ENCODE data around the gene IFT74. TPM values are rescaled to one million over a fixed set of nuclear protein-coding genes. Genes with fewer than 3 reads are reported as not detected.
A peak's percentile ranks its signal among the peaks of the same experiment; 100 is the strongest.

IFT74 gene
- total RNA-seq, 2 donors from 2014 or later = 4.7 to 8.9 TPM

DNA sequence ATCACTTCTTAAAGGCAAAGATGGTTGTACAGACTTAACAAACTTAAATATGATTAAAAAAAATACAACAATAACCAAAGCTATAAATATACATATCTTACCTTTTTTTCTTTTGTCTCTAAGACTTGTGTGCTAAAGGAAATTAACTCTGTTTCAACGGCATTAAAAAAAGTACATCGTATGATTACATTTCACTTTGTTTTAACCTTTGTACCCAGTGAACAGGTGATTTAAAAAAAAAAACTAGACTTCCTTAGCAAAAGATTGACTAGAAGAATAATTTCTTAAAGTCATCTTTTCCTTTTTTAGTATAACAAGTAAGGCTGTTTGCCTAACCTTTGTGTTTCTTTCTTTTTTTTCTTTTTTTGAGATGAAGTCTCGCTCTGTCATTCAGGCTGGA, 49.3 kb downstream of the IFT74 start, which contains the start of gene LRRC19:
LRRC19 (minus strand) TSS at position 182 of the 400 bp plus-strand sequence. CDS start 5,978 bp downstream, outside the sequence.
- H3K9me3 ChIP-seq (ENCODE audit: control insufficient read depth, low read length, poor library complexity, severe bottlenecking) = no peaks in the 10 kb centered on the region
- DNase-seq = no peak
- H3K4me3 Mint-ChIP-seq = no peak within 1 kb of the TSS
- no peak within 1 kb of the TSS for H3K27ac Mint-ChIP-seq
- H3K36me3 Mint-ChIP-seq (ENCODE audit: low read depth) = peaks cover 3% of the 10 kb centered on the region
- no peaks in the 10 kb centered on the region for H3K27me3 Mint-ChIP-seq
- H3K4me1 Mint-ChIP-seq = no peaks in the 10 kb centered on the region
- no peak for ATAC-seq

DNA sequence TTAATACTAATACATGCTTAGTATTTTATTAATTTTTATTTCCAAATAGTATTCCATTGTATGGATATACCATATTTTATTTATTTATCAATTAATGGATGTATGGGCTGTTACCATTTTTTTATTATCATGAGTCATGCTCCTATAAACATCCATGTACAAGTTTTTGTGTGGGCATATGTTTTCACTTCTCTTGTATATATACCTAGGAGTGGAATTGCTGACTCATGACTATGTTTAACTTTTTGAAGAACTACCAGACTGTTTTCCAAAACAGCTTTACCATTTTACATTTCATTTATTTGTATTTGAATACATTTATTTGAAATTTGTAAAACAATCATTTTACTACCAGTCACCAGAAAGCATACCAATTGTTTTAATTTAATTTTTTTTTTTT, 63.4 kb downstream of the IFT74 start:
- H3K27me3 Mint-ChIP-seq = no peaks in the 10 kb centered on the region
- H3K9me3 ChIP-seq (ENCODE audit: control insufficient read depth, low read length, poor library complexity, severe bottlenecking) = no peaks in the 10 kb centered on the region
- H3K36me3 Mint-ChIP-seq (ENCODE audit: low read depth) = peaks cover 8% of the 10 kb centered on the region
- H3K4me3 Mint-ChIP-seq = no peak overlapping the region
- no peak for DNase-seq
- no peak overlapping the region for H3K27ac Mint-ChIP-seq
- no peak for ATAC-seq
- H3K4me1 Mint-ChIP-seq = no peaks in the 10 kb centered on the region

GRCh38 chr9:27022920-27023319, 66.7 kb downstream of the IFT74 start:
- ATAC-seq = no peak
- no peaks in the 10 kb centered on the region for H3K9me3 ChIP-seq (ENCODE audit: control insufficient read depth, low read length, poor library complexity, severe bottlenecking)
- DNase-seq = no peak
- Mint-ChIP-seq H3K4me1 (no peaks in the 10 kb centered on the region), H3K36me3 (ENCODE audit: low read depth) (peaks cover 8% of the 10 kb centered on the region), H3K4me3 (no peak overlapping the region), H3K27me3 (no peaks in the 10 kb centered on the region), H3K27ac (no peak overlapping the region)

DNA sequence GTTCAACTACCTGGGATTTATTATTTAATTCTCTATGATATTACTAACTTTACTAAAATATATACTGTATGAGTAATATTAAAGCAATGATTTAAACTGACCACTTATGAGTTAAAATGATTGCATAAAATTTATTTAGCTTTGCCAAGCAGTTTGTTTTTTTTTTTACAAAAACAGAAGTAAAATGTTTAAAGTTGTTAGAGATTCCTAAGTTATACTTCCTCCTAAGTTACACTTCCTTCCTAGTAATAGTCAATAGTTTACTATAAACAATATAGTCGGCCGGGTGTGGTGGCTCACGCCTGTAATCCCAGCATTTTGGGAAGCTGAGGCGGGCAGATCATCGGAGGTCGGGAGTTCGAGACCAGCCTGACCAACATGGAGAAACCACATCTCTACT, 73.0 kb downstream of the IFT74 start:
- H3K36me3 Mint-ChIP-seq (ENCODE audit: low read depth) = no peaks in the 10 kb centered on the region

GRCh38 chr9:27033815-27034403, 77.7 kb downstream of the IFT74 start:
- Mint-ChIP-seq H3K27ac (no peak overlapping the region), H3K4me3 (no peak overlapping the region), H3K4me1 (no peaks in the 10 kb centered on the region), H3K36me3 (ENCODE audit: low read depth) (peaks cover 4% of the 10 kb centered on the region), H3K27me3 (no peaks in the 10 kb centered on the region)
- H3K9me3 ChIP-seq (ENCODE audit: control insufficient read depth, low read length, poor library complexity, severe bottlenecking) = no peaks in the 10 kb centered on the region
- peak; percentile 48 for ATAC-seq
- peak in 1 of 3 donors; percentile 21 for DNase-seq

More for the DNA sequence above, 73.0 kb downstream of the IFT74 start:
- no peak overlapping the region for H3K4me3 Mint-ChIP-seq
- no peak for DNase-seq
- no peak for ATAC-seq
- no peaks in the 10 kb centered on the region for H3K4me1 Mint-ChIP-seq
- no peak overlapping the region for H3K27ac Mint-ChIP-seq
- no peaks in the 10 kb centered on the region for H3K27me3 Mint-ChIP-seq
- H3K9me3 ChIP-seq (ENCODE audit: control insufficient read depth, low read length, poor library complexity, severe bottlenecking) = no peaks in the 10 kb centered on the region

DNA sequence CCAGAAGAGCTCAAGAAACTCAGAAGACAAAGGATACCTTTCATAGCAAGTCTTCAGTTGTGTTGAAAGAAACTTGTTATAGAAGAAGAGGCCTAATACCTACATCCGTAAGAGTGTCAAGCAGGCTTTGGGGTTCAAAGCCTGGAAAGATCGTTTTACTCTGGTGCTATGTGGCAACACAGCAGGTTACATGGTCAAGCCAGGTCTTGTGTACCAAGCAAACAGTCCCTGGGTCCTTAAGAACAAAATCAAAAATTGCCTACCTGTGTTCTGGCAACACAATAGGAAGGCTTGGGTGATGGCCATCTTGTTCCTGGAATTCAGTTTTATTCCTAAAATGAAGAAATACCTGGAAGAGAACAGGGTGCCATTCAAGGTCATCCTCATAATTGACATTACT, 81.3 kb downstream of the IFT74 start:
- no peak for DNase-seq
- H3K27me3 Mint-ChIP-seq = no peaks in the 10 kb centered on the region
- no peaks in the 10 kb centered on the region for H3K9me3 ChIP-seq (ENCODE audit: control insufficient read depth, low read length, poor library complexity, severe bottlenecking)
- H3K4me3 Mint-ChIP-seq = no peak overlapping the region
- H3K4me1 Mint-ChIP-seq = peaks cover 4% of the 10 kb centered on the region
- no peak overlapping the region for H3K27ac Mint-ChIP-seq
- peaks cover 4% of the 10 kb centered on the region for H3K36me3 Mint-ChIP-seq (ENCODE audit: low read depth)
- ATAC-seq = no peak

DNA sequence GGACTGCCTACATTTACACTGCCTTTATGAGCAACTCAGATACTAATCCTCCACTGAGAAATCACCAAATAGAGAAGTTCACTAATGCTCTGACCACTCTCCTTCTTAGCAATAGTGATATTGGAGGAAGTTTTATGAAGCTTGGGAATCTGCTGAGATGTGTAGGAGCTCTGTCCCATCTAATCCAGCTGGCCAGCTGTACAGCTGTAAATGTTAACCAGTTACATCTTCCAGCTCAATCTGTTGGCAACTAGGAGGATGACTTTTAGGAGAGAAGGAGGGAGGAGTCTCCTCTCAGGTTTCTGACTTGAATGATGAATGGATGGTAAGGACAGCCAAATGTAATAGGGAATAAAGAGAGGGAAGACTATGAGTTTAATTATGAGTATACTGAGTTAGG, 85.5 kb downstream of the IFT74 start:
- DNase-seq (no peak), ATAC-seq (no peak)
- no peaks in the 10 kb centered on the region for H3K9me3 ChIP-seq (ENCODE audit: control insufficient read depth, low read length, poor library complexity, severe bottlenecking)
- no peak overlapping the region for H3K27ac Mint-ChIP-seq
- H3K36me3 Mint-ChIP-seq (ENCODE audit: low read depth) = peaks cover 2% of the 10 kb centered on the region
- H3K27me3 Mint-ChIP-seq = no peaks in the 10 kb centered on the region
- peaks cover 4% of the 10 kb centered on the region for H3K4me1 Mint-ChIP-seq
- no peak overlapping the region for H3K4me3 Mint-ChIP-seq

- Mint-ChIP-seq H3K4me3 (no peak overlapping the region), H3K27me3 (no peaks in the 10 kb centered on the region), H3K4me1 (peaks cover 4% of the 10 kb centered on the region), H3K36me3 (ENCODE audit: low read depth) (peaks cover 2% of the 10 kb centered on the region), H3K27ac (no peak overlapping the region)
- DNase-seq = no peak
- H3K9me3 ChIP-seq (ENCODE audit: control insufficient read depth, low read length, poor library complexity, severe bottlenecking) = no peaks in the 10 kb centered on the region
- ATAC-seq = no peak
These were observed 86.3 kb downstream of the IFT74 start for GRCh38 chr9:27042476-27042875.

DNA sequence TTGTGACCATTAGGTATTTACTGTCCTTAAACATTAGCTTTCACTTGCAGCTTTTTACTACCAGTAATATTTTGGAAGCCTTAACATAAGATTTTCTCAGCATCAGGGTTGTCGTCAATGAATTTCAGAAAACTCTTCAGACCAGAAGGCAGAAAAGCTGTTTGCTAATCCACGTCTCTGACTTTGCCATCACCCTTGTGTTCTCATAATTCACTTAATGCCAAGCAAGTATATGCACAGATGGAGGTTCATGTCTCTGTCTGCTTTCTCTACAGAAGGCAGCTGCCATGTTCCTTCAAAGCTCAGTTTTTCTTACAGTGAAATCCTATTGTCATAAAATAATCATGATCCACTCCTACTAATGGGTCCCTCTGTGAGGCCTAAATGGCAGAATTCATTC, 87.0 kb downstream of the IFT74 start:
- no peaks in the 10 kb centered on the region for H3K27me3 Mint-ChIP-seq
- H3K9me3 ChIP-seq (ENCODE audit: control insufficient read depth, low read length, poor library complexity, severe bottlenecking) = no peaks in the 10 kb centered on the region
- DNase-seq (no peak), ATAC-seq (no peak)
- H3K4me1 Mint-ChIP-seq = peaks cover 4% of the 10 kb centered on the region
- H3K27ac Mint-ChIP-seq = no peak overlapping the region
- H3K4me3 Mint-ChIP-seq = no peak overlapping the region
- peaks cover 2% of the 10 kb centered on the region for H3K36me3 Mint-ChIP-seq (ENCODE audit: low read depth)

- no peak overlapping the region for H3K4me3 Mint-ChIP-seq
- ATAC-seq = no peak
- H3K9me3 ChIP-seq (ENCODE audit: control insufficient read depth, low read length, poor library complexity, severe bottlenecking) = no peaks in the 10 kb centered on the region
- H3K4me1 Mint-ChIP-seq = peaks cover 2% of the 10 kb centered on the region
- no peaks in the 10 kb centered on the region for H3K27me3 Mint-ChIP-seq
- peaks cover 10% of the 10 kb centered on the region for H3K36me3 Mint-ChIP-seq (ENCODE audit: low read depth)
- no peak for DNase-seq
- H3K27ac Mint-ChIP-seq = no peak overlapping the region
These were observed 90.9 kb downstream of the IFT74 start for GRCh38 chr9:27047136-27047535.

DNA sequence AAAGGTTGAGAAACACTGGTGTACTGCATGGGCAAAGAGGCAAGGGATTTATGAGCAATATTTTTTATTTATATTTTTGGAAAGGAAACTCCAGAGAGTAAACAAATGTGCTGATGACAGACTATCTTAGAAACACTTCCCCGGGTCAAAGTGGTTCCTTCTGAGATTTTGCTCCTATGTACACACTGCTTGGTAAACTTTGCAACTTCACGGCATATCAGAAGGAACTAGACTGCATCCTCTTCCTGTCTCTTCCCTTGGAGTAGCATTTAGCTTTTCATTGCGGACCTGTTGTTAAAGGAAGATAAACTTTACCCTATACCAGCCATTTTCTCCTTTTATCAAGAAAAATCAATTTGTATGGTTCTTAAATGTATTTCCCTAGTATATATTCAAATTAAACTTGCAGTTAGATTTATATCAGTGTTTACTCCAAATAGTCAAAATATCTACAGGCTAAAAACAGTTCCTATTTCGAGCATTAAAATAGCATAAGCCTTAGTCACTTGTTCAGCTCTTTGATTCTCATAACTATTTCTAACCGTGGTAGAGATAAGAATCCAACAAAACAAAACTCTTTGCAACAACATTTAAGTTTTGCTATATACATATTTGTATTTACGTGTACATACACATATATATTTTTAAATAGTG, 97.3 kb downstream of the IFT74 start:
- ATAC-seq = no peak
- Mint-ChIP-seq H3K4me1 (no peaks in the 10 kb centered on the region), H3K27ac (no peak overlapping the region), H3K27me3 (no peaks in the 10 kb centered on the region), H3K4me3 (no peak overlapping the region), H3K36me3 (ENCODE audit: low read depth) (peaks cover 10% of the 10 kb centered on the region)
- no peak for DNase-seq
- no peaks in the 10 kb centered on the region for H3K9me3 ChIP-seq (ENCODE audit: control insufficient read depth, low read length, poor library complexity, severe bottlenecking)

DNA sequence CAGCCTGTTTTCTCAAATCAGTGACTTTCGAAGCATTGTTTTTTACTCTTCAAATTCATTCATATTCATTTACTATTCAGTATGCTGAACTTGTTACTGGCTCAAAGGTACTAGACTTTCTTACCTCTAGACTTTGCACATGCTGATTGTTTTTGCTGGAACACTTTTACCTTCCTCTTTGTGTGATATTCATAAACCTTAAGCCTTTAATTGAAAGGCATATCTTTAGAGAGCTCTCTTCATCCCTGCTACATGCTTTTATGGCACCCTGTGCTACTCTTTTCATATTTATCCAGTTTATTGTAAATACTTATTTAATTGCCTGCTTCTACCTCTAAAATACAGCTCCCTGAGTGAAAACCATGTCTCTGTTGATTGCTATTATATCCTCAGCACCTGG, 97.9 kb downstream of the IFT74 start:
- peaks cover 8% of the 10 kb centered on the region for H3K36me3 Mint-ChIP-seq (ENCODE audit: low read depth)
- no peaks in the 10 kb centered on the region for H3K9me3 ChIP-seq (ENCODE audit: control insufficient read depth, low read length, poor library complexity, severe bottlenecking)
- DNase-seq (no peak), ATAC-seq (no peak)
- no peaks in the 10 kb centered on the region for H3K4me1 Mint-ChIP-seq
- H3K27me3 Mint-ChIP-seq = no peaks in the 10 kb centered on the region
- H3K27ac Mint-ChIP-seq = no peak overlapping the region
- no peak overlapping the region for H3K4me3 Mint-ChIP-seq

DNA sequence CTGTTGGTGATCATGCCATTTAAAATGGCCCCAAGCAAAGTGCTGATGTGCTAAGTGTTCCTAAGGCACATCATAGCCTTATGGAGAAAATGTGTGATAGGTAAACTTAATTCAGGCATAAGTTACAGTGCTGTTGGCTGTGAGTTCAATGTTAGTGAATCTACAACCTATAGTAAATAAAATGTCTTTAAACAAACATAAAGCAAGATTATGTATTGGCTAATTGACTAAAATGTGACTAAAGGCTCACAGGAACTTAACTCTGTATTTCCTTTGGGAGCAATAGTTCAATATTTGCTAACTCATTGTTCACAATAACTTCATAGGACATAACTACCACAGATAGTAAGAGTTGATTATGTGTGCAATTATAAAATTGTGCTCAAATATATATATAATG, 98.6 kb downstream of the IFT74 start:
- Mint-ChIP-seq H3K4me1 (no peaks in the 10 kb centered on the region), H3K27me3 (no peaks in the 10 kb centered on the region), H3K36me3 (ENCODE audit: low read depth) (peaks cover 8% of the 10 kb centered on the region), H3K27ac (no peak overlapping the region), H3K4me3 (no peak overlapping the region)
- ATAC-seq (no peak), DNase-seq (no peak)
- no peaks in the 10 kb centered on the region for H3K9me3 ChIP-seq (ENCODE audit: control insufficient read depth, low read length, poor library complexity, severe bottlenecking)

DNA sequence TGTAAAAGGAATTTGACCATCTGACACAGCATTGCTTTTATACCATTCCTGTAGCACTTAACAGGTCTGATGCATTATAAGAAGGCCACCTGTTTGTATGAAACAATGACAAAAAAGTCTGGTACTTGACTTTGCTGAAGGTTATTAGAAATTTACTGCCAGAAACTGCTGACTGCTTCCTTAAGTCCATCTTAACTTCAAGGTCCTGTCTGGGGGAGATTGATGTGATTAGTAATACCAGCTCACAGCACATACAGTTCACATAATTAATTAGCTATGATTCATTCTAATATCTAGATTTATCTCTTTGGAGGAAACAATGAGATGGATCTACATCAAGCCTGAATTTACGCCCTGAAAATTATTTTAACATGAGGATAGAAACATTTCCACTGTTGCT, 103.2 kb downstream of the IFT74 start:
- H3K4me1 Mint-ChIP-seq = no peaks in the 10 kb centered on the region
- ATAC-seq = no peak

More for the DNA sequence above, 103.2 kb downstream of the IFT74 start:
- no peaks in the 10 kb centered on the region for H3K27me3 Mint-ChIP-seq
- DNase-seq = no peak
- no peak overlapping the region for H3K27ac Mint-ChIP-seq
- H3K36me3 Mint-ChIP-seq (ENCODE audit: low read depth) = peaks cover 5% of the 10 kb centered on the region
- no peak overlapping the region for H3K4me3 Mint-ChIP-seq
- H3K9me3 ChIP-seq (ENCODE audit: control insufficient read depth, low read length, poor library complexity, severe bottlenecking) = no peaks in the 10 kb centered on the region
